ENCODE data around the gene PPP1R17.

The PPP1R17 gene

GRCh38 chr7:31695859-31696614 lies 9.0 kb downstream of the PPP1R17 start:
- H3K4me3 ChIP-seq (ENCODE audit: low read depth, low read length): no peak overlapping the region
- no peak for TF ChIP-seq CTCF (IDR thresholded peaks at IDR 0.05; ENCODE audit: borderline replicate concordance, insufficient read depth, low read depth, low read length)

DNA sequence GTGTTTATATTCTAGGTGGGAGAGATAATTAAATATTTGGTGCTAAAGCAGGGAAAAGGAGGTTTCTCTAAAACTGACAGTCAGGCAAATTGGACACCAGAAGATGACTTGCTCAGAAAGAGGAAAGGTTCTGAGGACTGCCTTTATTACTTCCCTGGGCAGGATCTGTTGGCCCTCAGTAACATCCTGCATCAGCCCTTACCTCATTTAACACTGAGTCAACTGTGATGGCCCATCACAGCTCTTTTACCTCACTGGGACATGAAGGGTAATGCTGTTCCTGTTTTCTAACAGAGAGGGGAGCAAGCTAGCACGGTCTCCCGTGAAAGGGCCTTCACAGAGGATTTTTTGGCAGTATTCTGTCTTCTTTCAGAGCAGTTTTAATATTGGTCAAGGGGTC lies 12.0 kb downstream of the PPP1R17 start:
- no peak overlapping the region for H3K4me3 ChIP-seq (ENCODE audit: low read depth, low read length)
- TF ChIP-seq CTCF (IDR thresholded peaks at IDR 0.05; ENCODE audit: borderline replicate concordance, insufficient read depth, low read depth, low read length): no peak

DNA sequence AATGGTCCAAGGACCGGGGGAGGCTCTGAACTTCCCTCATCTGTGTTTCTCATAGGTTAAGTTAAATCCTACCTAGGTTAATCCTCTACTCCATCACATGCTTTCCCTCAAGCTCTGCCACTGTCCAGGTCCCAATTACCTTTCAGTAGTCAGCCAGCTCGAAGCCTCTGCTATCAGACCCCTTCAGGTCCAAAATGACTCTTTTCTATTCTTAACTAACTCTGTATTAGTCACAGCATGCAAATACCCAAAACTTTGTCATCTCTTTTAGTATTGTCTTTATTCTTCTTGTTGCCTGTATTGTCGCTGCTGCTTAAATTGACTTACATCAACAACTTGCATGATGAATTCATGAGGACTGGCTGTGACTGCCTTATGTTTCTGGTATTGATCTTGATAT lies 15.3 kb downstream of the PPP1R17 start:
- H3K4me3 ChIP-seq (ENCODE audit: low read depth, low read length): no peak overlapping the region
- TF ChIP-seq CTCF (IDR thresholded peaks at IDR 0.05; ENCODE audit: borderline replicate concordance, insufficient read depth, low read depth, low read length): no peak

DNA sequence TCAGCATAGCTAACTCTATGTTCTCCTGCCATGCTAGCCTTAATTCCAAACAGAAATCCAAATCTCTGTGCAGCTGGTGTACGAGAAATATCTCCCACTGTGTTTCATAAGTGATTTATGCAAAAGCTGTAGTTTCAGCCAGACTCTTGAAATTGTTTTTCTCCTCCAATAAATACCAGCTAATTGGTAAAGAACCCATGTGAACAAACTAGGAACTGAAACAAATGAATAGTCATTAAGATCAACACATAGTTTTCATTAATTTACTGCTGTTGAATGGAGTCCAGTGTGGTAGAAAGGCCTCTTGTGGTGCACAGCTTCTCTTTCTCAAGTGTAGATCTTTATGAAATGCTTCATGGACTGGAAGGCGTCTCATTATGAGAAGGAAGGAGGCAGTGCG lies 18.4 kb downstream of the PPP1R17 start:
- no peak overlapping the region for H3K4me3 ChIP-seq (ENCODE audit: low read depth, low read length)
- no peak for TF ChIP-seq CTCF (IDR thresholded peaks at IDR 0.05; ENCODE audit: borderline replicate concordance, insufficient read depth, low read depth, low read length)

- no peak for TF ChIP-seq CTCF (IDR thresholded peaks at IDR 0.05; ENCODE audit: borderline replicate concordance, insufficient read depth, low read depth, low read length)
- no peak overlapping the region for H3K4me3 ChIP-seq (ENCODE audit: low read depth, low read length)
These were observed 20.1 kb downstream of the PPP1R17 start for GRCh38 chr7:31707089-31707488.

GRCh38 chr7:31710171-31710570 lies 23.2 kb downstream of the PPP1R17 start:
- no peak for TF ChIP-seq CTCF (IDR thresholded peaks at IDR 0.05; ENCODE audit: borderline replicate concordance, insufficient read depth, low read depth, low read length)
- H3K4me3 ChIP-seq (ENCODE audit: low read depth, low read length): no peak overlapping the region

DNA sequence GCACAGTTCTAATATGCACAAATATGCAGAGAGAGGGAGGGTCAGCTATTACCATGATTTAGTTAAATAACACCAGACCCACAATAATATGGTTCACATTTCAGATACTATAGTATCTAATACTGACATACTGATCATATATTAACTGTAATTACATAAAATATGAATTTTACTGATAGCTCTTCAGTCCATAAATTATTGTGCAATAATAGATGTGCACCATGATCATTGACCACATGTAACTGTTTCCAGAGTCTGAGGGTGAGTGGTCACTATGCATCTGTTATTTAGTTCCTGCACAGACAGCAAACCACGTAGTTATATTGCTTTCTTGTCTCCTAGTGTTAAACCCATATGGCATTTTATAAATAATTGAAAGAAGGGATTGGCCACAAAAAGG lies 29.3 kb downstream of the PPP1R17 start:
- no peak overlapping the region for H3K4me3 ChIP-seq (ENCODE audit: low read depth, low read length)
- no peak for TF ChIP-seq CTCF (IDR thresholded peaks at IDR 0.05; ENCODE audit: borderline replicate concordance, insufficient read depth, low read depth, low read length)

All from GM12875 (cell line).